ENCODE results near the gene DNER. TPM values are rescaled to one million over a fixed set of nuclear protein-coding genes. Genes with fewer than 3 reads are reported as not detected.

DNER gene
- total RNA-seq, 8 experiments from 2014 or later, result 0.52 to 102 (median 62.3) TPM

GRCh38 chr2:229445019-229445418 lies 269.3 kb downstream of the DNER start:
- in situ Hi-C loops (cut with MboI; ENCODE audit: low pct_unique_long_range_greater_than_20kb in 2 of 9, low sequenced_read_pairs in 9 of 9, unreplicated experiment in 9 of 9), result loop anchor here in 1 of 9 experiments (25.0 kb wide), 1 partner anchor 142 kb away; no protein-coding TSS in a partner anchor
- 10 to 100% (median 79%) methylated on average over 3 to 7 of the region's 7 CpGs; no CpG with 5 or more reads in 2 of the 10 experiments for WGBS, 10 experiments
- no peak overlapping the region for H3K4me3 ChIP-seq
- peak in 3 of 8 experiments; percentile 61 to 90 (median 90) for ATAC-seq (replicated peaks in 6 of 8)
- peaks cover 0 to under 1% of the 10 kb centered on the region in 2 donors for H3K4me1 ChIP-seq (replicated peaks in 1 of 2)
- no peak overlapping the region for H3K27ac ChIP-seq

GRCh38 chr2:229443546-229444268 lies 270.6 kb downstream of the DNER start:
- Histone ChIP-seq H3K4me1 (replicated peaks in 1 of 2) (peaks cover 8 to 11% of the 10 kb centered on the region in 2 donors), H3K4me3 (no peak overlapping the region), H3K27ac (no peak overlapping the region)
- no peak for ATAC-seq (replicated peaks in 6 of 8)
- WGBS, 10 experiments, result 70 to 95% (median 79%) methylated on average over 6 to 12 of the region's 13 CpGs
- in situ Hi-C loops (cut with MboI; ENCODE audit: low pct_unique_long_range_greater_than_20kb in 2 of 9, low sequenced_read_pairs in 9 of 9, unreplicated experiment in 9 of 9), result loop anchor here in 1 of 9 experiments (25.0 kb wide), 1 partner anchor 144 kb away; no protein-coding TSS in a partner anchor

GRCh38 chr2:229443141-229443540 lies 271.2 kb downstream of the DNER start:
- no peak for ATAC-seq (replicated peaks in 6 of 8)
- H3K4me1 ChIP-seq (replicated peaks in 1 of 2), result peaks cover 12 to 17% of the 10 kb centered on the region in 2 donors
- in situ Hi-C loops (cut with MboI; ENCODE audit: low pct_unique_long_range_greater_than_20kb in 2 of 9, low sequenced_read_pairs in 9 of 9, unreplicated experiment in 9 of 9), result loop anchor here in 1 of 9 experiments (25.0 kb wide), 1 partner anchor 144 kb away; no protein-coding TSS in a partner anchor
- H3K4me3 ChIP-seq, result no peak overlapping the region
- no peak overlapping the region for H3K27ac ChIP-seq
- WGBS, 10 experiments, result 60 to 100% (median 85%) methylated on average over 2 to 3 of the region's 3 CpGs; no CpG with 5 or more reads in 1 of the 10 experiments

- in situ Hi-C loops (cut with MboI; ENCODE audit: low pct_unique_long_range_greater_than_20kb in 2 of 9, low sequenced_read_pairs in 9 of 9, unreplicated experiment in 9 of 9), result loop anchor here in 2 of 9 experiments (10.0 to 25.0 kb wide), 2 partner anchors 146 to 149 kb away; no protein-coding TSS in a partner anchor
- 58 to 93% (median 79%) methylated on average over 2 to 5 of the region's 6 CpGs for WGBS, 10 experiments
- ATAC-seq (replicated peaks in 6 of 8), result peak in 5 of 8 experiments; percentile 59 to 95 (median 72)
- Histone ChIP-seq H3K4me3 (no peak overlapping the region), H3K4me1 (replicated peaks in 1 of 2) (peaks cover 13 to 22% of the 10 kb centered on the region in 2 donors), H3K27ac (no peak overlapping the region)
These were observed 275.8 kb downstream of the DNER start for GRCh38 chr2:229438430-229439159.

- in situ Hi-C loops (cut with MboI; ENCODE audit: low pct_unique_long_range_greater_than_20kb in 2 of 9, low sequenced_read_pairs in 9 of 9, unreplicated experiment in 9 of 9), result loop anchor here in 2 of 9 experiments (10.0 to 25.0 kb wide), 2 partner anchors 147 to 150 kb away; no protein-coding TSS in a partner anchor
- Histone ChIP-seq H3K27ac (no peak overlapping the region), H3K4me3 (no peak overlapping the region), H3K4me1 (replicated peaks in 1 of 2) (peaks cover 13 to 22% of the 10 kb centered on the region in 2 donors)
- no peak for ATAC-seq (replicated peaks in 6 of 8)
- 88 to 100% (median 93%) methylated on average over 1 to 2 of the region's 2 CpGs; no CpG with 5 or more reads in 2 of the 10 experiments for WGBS, 10 experiments
These were observed 276.9 kb downstream of the DNER start for GRCh38 chr2:229437467-229437866.

GRCh38 chr2:229434187-229434586 lies 280.2 kb downstream of the DNER start:
- in situ Hi-C loops (cut with MboI; ENCODE audit: low pct_unique_long_range_greater_than_20kb in 2 of 9, low sequenced_read_pairs in 9 of 9, unreplicated experiment in 9 of 9), result loop anchor here in 2 of 9 experiments (10.0 to 25.0 kb wide), 2 partner anchors 151 to 153 kb away; no protein-coding TSS in a partner anchor
- WGBS, 10 experiments, result 0 to 80% (median 33%) methylated on average over 1 to 2 of the region's 2 CpGs; no CpG with 5 or more reads in 3 of the 10 experiments
- ATAC-seq (replicated peaks in 6 of 8), result peak in 2 of 8 experiments; percentile 75 to 78

GRCh38 chr2:229433351-229433750 lies 281.0 kb downstream of the DNER start:
- no peak overlapping the region for H3K27ac ChIP-seq

More at GRCh38 chr2:229434187-229434586, 280.2 kb downstream of the DNER start:
- peaks cover 8 to 18% of the 10 kb centered on the region in 2 donors for H3K4me1 ChIP-seq (replicated peaks in 1 of 2)
- no peak overlapping the region for H3K4me3 ChIP-seq
- no peak overlapping the region for H3K27ac ChIP-seq

GRCh38 chr2:229431327-229431954 lies 282.9 kb downstream of the DNER start:
- H3K4me3 ChIP-seq, result no peak overlapping the region
- WGBS, 10 experiments, result 0 to 100% (median 88%) methylated on average over 1 to 2 of the region's 2 CpGs; no CpG with 5 or more reads in 1 of the 10 experiments
- no peak overlapping the region for H3K27ac ChIP-seq
- in situ Hi-C loops (cut with MboI; ENCODE audit: low pct_unique_long_range_greater_than_20kb in 2 of 9, low sequenced_read_pairs in 9 of 9, unreplicated experiment in 9 of 9), result loop anchor here in 2 of 9 experiments (10.0 to 25.0 kb wide), 2 partner anchors 153 to 156 kb away; no protein-coding TSS in a partner anchor
- peak in 3 of 8 experiments; percentile 38 to 63 (median 50) for ATAC-seq (replicated peaks in 6 of 8)
- H3K4me1 ChIP-seq (replicated peaks in 1 of 2), result peaks cover 9 to 28% of the 10 kb centered on the region in 2 donors

More at GRCh38 chr2:229433351-229433750, 281.0 kb downstream of the DNER start:
- Histone ChIP-seq H3K4me3 (no peak overlapping the region), H3K4me1 (replicated peaks in 1 of 2) (peaks cover 6 to 16% of the 10 kb centered on the region in 2 donors)
- ATAC-seq (replicated peaks in 6 of 8), result no peak
- in situ Hi-C loops (cut with MboI; ENCODE audit: low pct_unique_long_range_greater_than_20kb in 2 of 9, low sequenced_read_pairs in 9 of 9, unreplicated experiment in 9 of 9), result loop anchor here in 2 of 9 experiments (10.0 to 25.0 kb wide), 2 partner anchors 151 to 154 kb away; no protein-coding TSS in a partner anchor
- 39 to 100% (median 86%) methylated on average over 1 to 5 of the region's 5 CpGs; no CpG with 5 or more reads in 1 of the 10 experiments for WGBS, 10 experiments

GRCh38 chr2:229429589-229429988 lies 284.8 kb downstream of the DNER start:
- 17 to 100% (median 72%) methylated on average over 1 to 5 of the region's 5 CpGs for whole genome bisulfite sequencing, 10 experiments
- ATAC-seq (replicated peaks in 6 of 8), result no peak
- in situ Hi-C loops (cut with MboI; ENCODE audit: low pct_unique_long_range_greater_than_20kb in 2 of 9, low sequenced_read_pairs in 9 of 9, unreplicated experiment in 9 of 9), result loop anchor here in 1 of 9 experiments (25.0 kb wide), 1 partner anchor 158 kb away; no protein-coding TSS in a partner anchor
- peaks cover 21 to 42% of the 10 kb centered on the region in 2 donors for H3K4me1 ChIP-seq (replicated peaks in 1 of 2)
- no peak overlapping the region for H3K4me3 ChIP-seq
- no peak overlapping the region for H3K27ac ChIP-seq

- peak overlapping the region; percentile 31 to 44 for H3K27ac ChIP-seq
- in situ Hi-C loops (cut with MboI; ENCODE audit: low pct_unique_long_range_greater_than_20kb in 2 of 9, low sequenced_read_pairs in 9 of 9, unreplicated experiment in 9 of 9), result loop anchor here in 1 of 9 experiments (25.0 kb wide), 1 partner anchor 161 kb away; no protein-coding TSS in a partner anchor
- peak in 5 of 8 experiments; percentile 32 to 74 (median 58) for ATAC-seq (replicated peaks in 6 of 8)
These were observed 287.9 kb downstream of the DNER start for GRCh38 chr2:229426464-229426863.

GRCh38 chr2:229425598-229425997 lies 288.8 kb downstream of the DNER start:
- 20 to 98% (median 78%) methylated on average over 1 to 8 of the region's 9 CpGs; no CpG with 5 or more reads in 3 of the 10 experiments for WGBS, 10 experiments
- in situ Hi-C loops (cut with MboI; ENCODE audit: low pct_unique_long_range_greater_than_20kb in 2 of 9, low sequenced_read_pairs in 9 of 9, unreplicated experiment in 9 of 9), result loop anchor here in 1 of 9 experiments (25.0 kb wide), 1 partner anchor 162 kb away; no protein-coding TSS in a partner anchor
- ATAC-seq (replicated peaks in 6 of 8), result peak in 3 of 8 experiments; percentile 35 to 56 (median 54)

More at GRCh38 chr2:229426464-229426863, 287.9 kb downstream of the DNER start:
- H3K4me3 ChIP-seq, result no peak overlapping the region
- 20 to 83% (median 62%) methylated on average over 1 to 5 of the region's 6 CpGs for WGBS, 10 experiments
- H3K4me1 ChIP-seq (replicated peaks in 1 of 2), result peaks cover 21 to 46% of the 10 kb centered on the region in 2 donors

GRCh38 chr2:229422063-229422462 lies 292.3 kb downstream of the DNER start:
- H3K4me1 ChIP-seq (replicated peaks in 1 of 2), result peaks cover 23 to 43% of the 10 kb centered on the region in 2 donors
- no peak overlapping the region for H3K27ac ChIP-seq
- 30 to 100% (median 63%) methylated on average over 2 to 6 of the region's 6 CpGs; no CpG with 5 or more reads in 1 of the 10 experiments for WGBS, 10 experiments
- in situ Hi-C loops (cut with MboI; ENCODE audit: low pct_unique_long_range_greater_than_20kb in 2 of 9, low sequenced_read_pairs in 9 of 9, unreplicated experiment in 9 of 9), result no loop called here
- ATAC-seq (replicated peaks in 6 of 8), result no peak
- no peak overlapping the region for H3K4me3 ChIP-seq

More at GRCh38 chr2:229425598-229425997, 288.8 kb downstream of the DNER start:
- Histone ChIP-seq H3K4me1 (replicated peaks in 1 of 2) (peaks cover 21 to 46% of the 10 kb centered on the region in 2 donors), H3K4me3 (no peak overlapping the region), H3K27ac (peak overlapping the region; percentile 31 to 44)

Measured in motor neuron (in vitro differentiated cells).